CD4-positive, alpha-beta memory T cell (primary cell): ENCODE data around the gene AP1M1. TPM values are rescaled to one million over a fixed set of nuclear protein-coding genes. Genes with fewer than 3 reads are reported as not detected.

ENCODE experiments used
- CTCF ChIA-PET: fragments of 350-600 bp; sonication (Branson Sonifier 250); formaldehyde crosslinking; loops from one replicate; lab custom pipeline; 2021; ENCODE audit warnings: inconsistent platforms; ENCODE audit not compliant: partially characterized antibody; lab: Charles Lee
- POLR2A ChIA-PET: fragments of 350-600 bp; sonication (Branson Sonifier 250); formaldehyde crosslinking; loops from one replicate; lab custom pipeline; 2021; ENCODE audit not compliant: partially characterized antibody; lab: Charles Lee
- DNase-seq, 5 donors: peaks; one replicate each; pipeline versions ENCODE4 v3.0.0 to v3.0.0-alpha.2; 2020 to 2022; ENCODE audit warnings: mixed read lengths in 1 of 5
- H3K27ac ChIP-seq: one replicate; pipeline ENCODE4 v1.7.0; 2013; ENCODE audit warnings: low read depth, low read length
- H3K27me3 ChIP-seq: 2 replicates; pipeline ENCODE4 v1.7.0; 2013; ENCODE audit warnings: mild to moderate bottlenecking, low read length, moderate library complexity; ENCODE audit not compliant: insufficient read depth
- H3K36me3 ChIP-seq: 2 replicates; pipeline ENCODE4 v1.7.0; 2013; ENCODE audit warnings: mild to moderate bottlenecking, low read length, moderate library complexity; ENCODE audit not compliant: insufficient read depth
- H3K4me1 ChIP-seq: 2 replicates; pipeline ENCODE4 v1.7.0; 2013; ENCODE audit warnings: mild to moderate bottlenecking, low read length, moderate library complexity; ENCODE audit not compliant: insufficient read depth
- H3K4me3 ChIP-seq, 2 donors: one replicate each; pipeline ENCODE4 v1.7.0; 2013; ENCODE audit warnings: low read length in 2 of 2, mild to moderate bottlenecking in 1 of 2
- H3K9me3 ChIP-seq, 2 donors: one replicate each; pipeline ENCODE4 v1.7.0; 2013; ENCODE audit warnings: low read length in 2 of 2, control low read depth in 1 of 2; ENCODE audit not compliant: control insufficient read depth in 1 of 2
- H3K27ac Mint-ChIP-seq, 7 donors: one replicate each; pipeline ENCODE4 v1.8.0; 2020 to 2021; ENCODE audit warnings: mixed read lengths in 7 of 7, mild to moderate bottlenecking in 6 of 7, inconsistent platforms in 3 of 7, moderate library complexity in 3 of 7
- H3K27me3 Mint-ChIP-seq, 2 donors: one replicate each; pipeline ENCODE4 v1.8.0; 2020 to 2021; ENCODE audit warnings: mixed read lengths in 2 of 2
- H3K36me3 Mint-ChIP-seq, 2 donors: one replicate each; pipeline ENCODE4 v1.8.0; 2020 to 2021; ENCODE audit warnings: mixed read lengths in 2 of 2, inconsistent platforms in 1 of 2, mild to moderate bottlenecking in 1 of 2
- H3K4me1 Mint-ChIP-seq, 4 donors: one replicate each; pipeline ENCODE4 v1.8.0; 2020 to 2021; ENCODE audit warnings: mixed read lengths in 4 of 4, mild to moderate bottlenecking in 1 of 4
- H3K4me3 Mint-ChIP-seq, 8 donors: one replicate each; pipeline ENCODE4 v1.8.0; 2020 to 2021; ENCODE audit warnings: mixed read lengths in 8 of 8, mild to moderate bottlenecking in 7 of 8, moderate library complexity in 6 of 8, inconsistent platforms in 3 of 8
- H3K9me3 Mint-ChIP-seq, 8 donors: one replicate each; pipeline ENCODE4 v1.8.0; 2020 to 2021; ENCODE audit warnings: mixed read lengths in 8 of 8, mild to moderate bottlenecking in 5 of 8, inconsistent platforms in 3 of 8, moderate library complexity in 1 of 8
- intact Hi-C: fragments of 100-400 bp; cut with micrococcal nuclease; formaldehyde crosslinking; loops from one replicate; pipeline ENCODE4 v1.15.1; 2023
- polyA plus RNA-seq, 2 donors: library from polyadenylated mRNA; unstranded; fragments of 300-500 nt; fragmentation: Illumina TruSeq; gene quantifications; one replicate each; pipeline ENCODE4 v1.2.3, GENCODE V29; 2021
- total RNA-seq, 2 experiments: library from RNA; stranded (reverse); gene quantifications; one replicate each; pipeline ENCODE4 v1.2.3, GENCODE V29; 2021

The AP1M1 gene
- total and polyA plus RNA-seq, 4 experiments from 2014 or later, result 107 to 147 (median 117) TPM

DNA sequence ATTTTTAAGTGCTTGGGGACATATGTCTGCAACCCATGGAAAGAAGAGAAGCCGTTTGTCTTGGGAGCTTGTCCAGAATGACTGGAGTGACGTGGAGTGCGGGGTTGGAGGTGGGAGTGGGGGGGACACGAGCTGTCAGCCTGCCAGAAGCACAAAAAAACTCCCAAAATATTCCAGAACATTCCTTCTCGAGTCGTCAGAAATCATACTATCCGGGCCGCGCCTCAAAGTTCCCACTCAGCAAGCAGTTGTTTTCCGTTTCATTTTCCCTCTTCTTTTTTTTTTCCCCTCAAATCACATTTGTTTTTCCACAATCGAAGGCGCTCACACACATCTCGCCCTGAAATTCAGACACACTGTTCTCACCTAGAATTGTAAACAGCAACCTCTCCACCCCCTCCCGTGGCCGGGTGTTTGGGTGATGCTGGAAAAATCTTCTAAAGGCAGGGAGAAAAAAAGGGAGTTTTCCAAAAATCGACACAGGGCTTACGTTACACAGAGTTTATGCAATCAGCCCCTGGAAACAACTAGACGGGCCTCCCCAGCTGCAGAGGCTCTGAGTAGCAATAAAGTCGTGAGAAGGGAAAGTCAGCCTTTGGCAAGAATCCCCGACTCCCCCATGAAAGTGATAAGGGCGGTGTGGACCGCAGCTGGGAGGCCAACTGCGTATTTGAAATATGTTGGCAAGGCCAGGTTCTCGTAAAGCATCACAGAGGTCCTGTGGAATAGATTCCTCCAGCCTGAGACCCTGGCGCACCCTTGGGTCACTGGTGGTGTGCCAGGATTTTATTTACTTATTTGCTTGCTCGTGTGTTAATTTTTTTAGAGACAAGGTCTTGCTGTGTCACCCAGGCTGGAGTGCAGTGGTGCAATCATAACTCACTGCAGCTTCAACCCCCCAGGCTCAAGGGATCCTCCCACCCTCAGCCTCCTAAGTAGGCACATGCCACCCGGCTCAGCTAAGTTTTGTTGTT lies 95.7 kb downstream of the AP1M1 start:
- Mint-ChIP-seq H3K9me3 (no peaks in the 10 kb centered on the region), H3K4me1 (peaks cover 0 to 12% (median 6%) of the 10 kb centered on the region in 4 donors), H3K27ac (peak overlapping the region in 3 of 7 donors; percentile 15 to 59 (median 19)), H3K4me3 (no peak overlapping the region), H3K36me3 (no peaks in the 10 kb centered on the region), H3K27me3 (no peaks in the 10 kb centered on the region)
- intact Hi-C loops, result no loop called here
- H3K27ac ChIP-seq, result no peak overlapping the region
- H3K36me3 ChIP-seq, result no peaks in the 10 kb centered on the region
- H3K4me3 ChIP-seq, result no peak overlapping the region
- ChIA-PET CTCF (interaction anchor here (1.4 kb wide), 1 partner anchor 89 kb away, joined by 5 read pairs; no protein-coding TSS in a partner anchor), POLR2A (interaction anchor here (1.8 kb wide), 1 partner anchor 31 kb away, joined by 5 read pairs; the partner anchor contains the start of gene KLF2)
- no peak for DNase-seq
- no peaks in the 10 kb centered on the region for H3K27me3 ChIP-seq
- no peaks in the 10 kb centered on the region for H3K9me3 ChIP-seq
- H3K4me1 ChIP-seq, result peaks cover 3% of the 10 kb centered on the region

DNA sequence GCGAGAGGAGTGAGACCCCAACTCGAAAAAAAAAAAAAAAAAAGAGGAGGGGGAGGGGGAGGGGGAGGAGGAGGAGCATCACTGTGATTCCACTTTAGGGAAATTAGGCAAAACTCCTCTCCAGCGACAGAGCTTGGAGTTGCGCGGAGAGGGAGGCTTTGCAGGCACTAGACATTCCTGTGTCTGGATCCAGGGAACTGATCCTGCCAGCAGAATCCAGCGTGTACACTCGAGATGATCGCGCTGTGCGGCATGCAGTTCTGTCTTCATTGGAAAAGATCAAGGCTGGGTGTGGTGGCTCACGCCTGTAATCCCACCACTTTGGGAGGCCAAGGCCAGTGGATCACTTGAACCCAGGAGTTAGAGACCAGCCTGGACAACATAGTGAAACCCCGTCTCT lies 97.3 kb downstream of the AP1M1 start:
- peaks cover 0 to 6% (median under 1%) of the 10 kb centered on the region in 4 donors for H3K4me1 Mint-ChIP-seq
- intact Hi-C loops, result no loop called here
- Histone ChIP-seq H3K36me3 (no peaks in the 10 kb centered on the region), H3K4me1 (no peaks in the 10 kb centered on the region), H3K9me3 (no peaks in the 10 kb centered on the region), H3K27me3 (no peaks in the 10 kb centered on the region), H3K4me3 (no peak overlapping the region), H3K27ac (no peak overlapping the region)
- ChIA-PET POLR2A (no interaction called here), CTCF (no interaction called here)
- DNase-seq, result no peak
- H3K36me3 Mint-ChIP-seq, result no peaks in the 10 kb centered on the region
- no peak overlapping the region for H3K4me3 Mint-ChIP-seq
- no peaks in the 10 kb centered on the region for H3K27me3 Mint-ChIP-seq
- no peaks in the 10 kb centered on the region for H3K9me3 Mint-ChIP-seq
- no peak overlapping the region for H3K27ac Mint-ChIP-seq

Other genes starting within 250 kb of the AP1M1 start
- gene OR10H4, start 248.9 kb upstream of the AP1M1 start, total RNA-seq, result not detected
- gene OR10H4, start 248.9 kb upstream of the AP1M1 start, polyA plus RNA-seq, result not detected
- 10 to 100 TPM; 94.7 to 96.8 TPM for gene TPM4, start 121.4 kb upstream of the AP1M1 start, total RNA-seq
- 100 to 1,000 TPM in 1 of 2 donors, 10 to 100 TPM in 1; 76.7 to 134 TPM for gene TPM4, start 121.4 kb upstream of the AP1M1 start, polyA plus RNA-seq
- gene RAB8A, start 86.0 kb upstream of the AP1M1 start, total RNA-seq, result 10 to 100 TPM; 85.5 to 86.9 TPM
- gene RAB8A, start 86.0 kb upstream of the AP1M1 start, polyA plus RNA-seq, result 10 to 100 TPM; 83.9 to 96.8 TPM
- 10 to 100 TPM; 17.8 to 18.8 TPM for gene HSH2D, start 54.2 kb upstream of the AP1M1 start, total RNA-seq
- gene HSH2D, start 54.2 kb upstream of the AP1M1 start, polyA plus RNA-seq, result 10 to 100 TPM in 1 of 2 donors, 1 to 10 TPM in 1; 5.5 to 12.6 TPM
- not detected for gene CIB3, start 24.4 kb upstream of the AP1M1 start, total RNA-seq
- gene CIB3, start 24.4 kb upstream of the AP1M1 start, polyA plus RNA-seq, result not detected
- gene FAM32A, start 12.5 kb upstream of the AP1M1 start, total RNA-seq, result 10 to 100 TPM; 50.9 to 51.7 TPM
- 100 to 1,000 TPM; 113 to 128 TPM for gene FAM32A, start 12.5 kb upstream of the AP1M1 start, polyA plus RNA-seq
- 100 to 1,000 TPM; 425 to 437 TPM for gene KLF2, start 126.9 kb downstream of the AP1M1 start, total RNA-seq
- 100 to 1,000 TPM; 120 to 300 TPM for gene KLF2, start 126.9 kb downstream of the AP1M1 start, polyA plus RNA-seq